DND-41 (cell line): ENCODE data around the gene TYRO3.

Source experiments
- CTCF ChIP-seq: IDR thresholded peaks from 2 replicates; pipeline ENCODE4 v1.5.1; 2012; ENCODE audit warnings: borderline replicate concordance, low read length, moderate library complexity, mild to moderate bottlenecking; ENCODE audit not compliant: poor library complexity, severe bottlenecking; ENCODE audit errors: extremely low read depth
- EZH2 ChIP-seq: IDR thresholded peaks from 3 replicates; pipeline ENCODE4 v1.6.1; 2012; ENCODE audit warnings: borderline replicate concordance, low read depth, mild to moderate bottlenecking, moderate library complexity, low read length, inconsistent platforms; ENCODE audit not compliant: severe bottlenecking

GRCh38 chr15:41583795-41584194 is 24.8 kb downstream of the TYRO3 start:
- TF ChIP-seq CTCF (no peak), EZH2 (no peak)
